HepG2 (cell line): ENCODE results near the gene CDH13. TPM values are rescaled to one million over a fixed set of nuclear protein-coding genes. Genes with fewer than 3 reads are reported as not detected.

Experiments
- ATAC-seq: fragments of 200-7000 bp; cut with Tn5 transposase; 3 replicates; pipeline ENCODE4 v1.9.1; 2020; ENCODE audit warnings: mild to moderate bottlenecking, moderate library complexity
- BruUV-seq: library from RNA; stranded (reverse); fragments of 400-500 nt; replicated peaks from 2 replicates; lab custom pipeline; 2021; lab: Mats Ljungman, UMichigan
- CTCF ChIA-PET: fragments of 300-600 bp; formaldehyde crosslinking; extraction: SDS; loops from one replicate; lab custom pipeline; 2021; ENCODE audit warnings: low total read pairs, inconsistent platforms, low intra/inter-chr PET ratio; lab: Yijun Ruan, JAX
- POLR2A ChIA-PET: fragments of 350-600 bp; sonication (Branson Sonifier 250); formaldehyde crosslinking; loops from one replicate; lab custom pipeline; 2020; ENCODE audit warnings: antibody characterized with exemption, inconsistent platforms; lab: Yijun Ruan, JAX
- DNase-seq: peaks from one replicate; pipeline ENCODE4 v3.0.0-alpha.2; 2015; ENCODE audit warnings: low spot score
- FAIRE-seq: peaks from 3 replicates; lab custom pipeline; 2011; peaks lifted over from hg19 to GRCh38; lab: Jason Lieb, UNC
- H2AFZ ChIP-seq: one replicate; pipeline ENCODE4 v1.6.1; 2011; ENCODE audit warnings: low read length, inconsistent platforms
- H3K27ac ChIP-seq: fragments of 300-600 bp; 3 replicates; pipeline ENCODE4 v1.8.0; 2011; ENCODE audit warnings: mixed run types, mild to moderate bottlenecking, mixed read lengths, low read length, inconsistent platforms; ENCODE audit not compliant: insufficient read depth; ENCODE audit errors: extremely low read length
- H3K27me3 ChIP-seq, 2 experiments: fragments of 200-600 bp in 1 of 2; 2 replicates in 1 of 2; 3 replicates in 1 of 2; pipeline versions ENCODE4 v1.6.0 to v1.8.0; 2011; ENCODE audit warnings: low read length in 2 of 2, mild to moderate bottlenecking in 2 of 2, moderate library complexity in 2 of 2, inconsistent platforms in 1 of 2; ENCODE audit not compliant: insufficient read depth in 2 of 2, control insufficient read depth in 1 of 2
- H3K36me3 ChIP-seq, 2 experiments: fragments of 200-600 bp in 1 of 2; replicated peaks in 1 of 2; 2 replicates in 1 of 2; 3 replicates in 1 of 2; pipeline versions ENCODE4 v1.5.1 to v1.8.0; 2011; ENCODE audit warnings: low read length in 2 of 2, inconsistent platforms in 1 of 2; ENCODE audit not compliant: insufficient read depth in 2 of 2, control insufficient read depth in 1 of 2
- H3K4me1 ChIP-seq: 2 replicates; pipeline ENCODE4 v1.5.1; 2012; ENCODE audit warnings: low read length, inconsistent platforms; ENCODE audit not compliant: insufficient read depth
- H3K4me2 ChIP-seq: 2 replicates; pipeline ENCODE4 v1.6.0; 2011; ENCODE audit warnings: low read depth, low read length, inconsistent platforms
- H3K4me3 ChIP-seq, 3 experiments: fragments of 200-600 bp in 1 of 3; sonication (generic), shearing (Covaris generic) in 1 of 3; replicated peaks in 1 of 3; 2 replicates each; pipeline ENCODE4 v1.5.1; 2011 to 2016; ENCODE audit warnings: low read length in 3 of 3, inconsistent platforms in 2 of 3, low read depth in 2 of 3, mild to moderate bottlenecking in 2 of 3, control low read depth in 1 of 3, mixed read lengths in 1 of 3; ENCODE audit not compliant: insufficient read depth in 1 of 3
- H3K79me2 ChIP-seq: one replicate; pipeline ENCODE4 v1.6.1; 2011; ENCODE audit warnings: low read length, inconsistent platforms; ENCODE audit not compliant: insufficient read depth
- H3K9ac ChIP-seq: 2 replicates; pipeline ENCODE4 v1.6.0; 2011; ENCODE audit warnings: mild to moderate bottlenecking, low read depth, low read length, inconsistent platforms; ENCODE audit not compliant: insufficient read depth
- H3K9me3 ChIP-seq: 2 replicates; pipeline ENCODE4 v1.5.1; 2012; ENCODE audit warnings: mild to moderate bottlenecking, low read length
- H4K20me1 ChIP-seq: 2 replicates; pipeline ENCODE4 v1.6.0; 2011; ENCODE audit warnings: inconsistent platforms, mild to moderate bottlenecking, low read length, moderate library complexity; ENCODE audit not compliant: insufficient read depth
- CHD2 ChIP-seq: IDR thresholded peaks from 2 replicates; pipeline ENCODE4 v1.6.1; 2011; ENCODE audit warnings: low read depth, low read length, improper control_type of control experiment
- FUBP1 ChIP-seq: sonication (generic); formaldehyde crosslinking; IDR thresholded peaks from 2 replicates; pipeline ENCODE4 v1.5.1; 2020; ENCODE audit warnings: missing genetic modification reagents, mild to moderate bottlenecking, borderline replicate concordance
- JUND ChIP-seq: sonication (generic); formaldehyde crosslinking; IDR thresholded peaks from 2 replicates; pipeline ENCODE4 v1.8.0; 2022; ENCODE audit warnings: mild to moderate bottlenecking, missing genetic modification reagents
- PRDM4 ChIP-seq: sonication (generic); formaldehyde crosslinking; IDR thresholded peaks from 2 replicates; pipeline ENCODE4 v1.9.0; 2021; ENCODE audit warnings: missing genetic modification reagents, borderline replicate concordance
- RORA ChIP-seq: sonication (generic); formaldehyde crosslinking; IDR thresholded peaks from 2 replicates; pipeline ENCODE4 v1.5.0; 2020; ENCODE audit warnings: mild to moderate bottlenecking, missing genetic modification reagents, moderate library complexity
- SIN3B ChIP-seq: fragments of 150-350 bp; IDR thresholded peaks from 2 replicates; pipeline ENCODE4 v1.6.1; 2014; ENCODE audit warnings: low read length
- SRY ChIP-seq: sonication (generic); formaldehyde crosslinking; IDR thresholded peaks from 2 replicates; pipeline ENCODE4 v1.8.0; 2022; ENCODE audit warnings: mild to moderate bottlenecking, missing genetic modification reagents
- TRIM24 ChIP-seq: sonication (generic); formaldehyde crosslinking; IDR thresholded peaks from 2 replicates; pipeline ENCODE4 v1.8.0; 2022; ENCODE audit warnings: mild to moderate bottlenecking, missing genetic modification reagents
- ZBTB14 ChIP-seq: sonication (generic); formaldehyde crosslinking; IDR thresholded peaks from 2 replicates; pipeline ENCODE4 v1.4.0; 2020; ENCODE audit warnings: missing genetic modification reagents
- WGBS: methylation state at CpG from one replicate; pipeline ENCODE4 v1.1.6; 2017; ENCODE audit warnings: low lambda C conversion rate; 5-methylcytosine and 5-hydroxymethylcytosine counted together
- in situ Hi-C: cut with HindIII; loops from 2 replicates; pipeline ENCODE4 v1.10.0; 2017; ENCODE audit warnings: low pct_unique_long_range_greater_than_20kb; ENCODE audit not compliant: extremely low pct_ligation_motif_present
- intact Hi-C: fragments of 100-400 bp; cut with micrococcal nuclease; formaldehyde crosslinking; loops from one replicate; pipeline ENCODE4 v1.10.0; 2022; ENCODE audit not compliant: unreplicated experiment
- polyA plus RNA-seq, 8 experiments: library from polyadenylated mRNA; depleted of rRNA in 3 of 8; stranded (reverse) in 7 of 8; unstranded in 1 of 8; fragments of >200 nt; fragmentation: Illumina TruSeq in 4 of 8; extraction: Trizol in 4 of 8; gene quantifications; 2 replicates each; pipeline versions ENCODE4 v1.2.1 to v1.2.3, GENCODE V29; 2011 to 2016; ENCODE audit warnings: low read depth in 4 of 8, missing spikeins in 1 of 8, mixed read lengths in 1 of 8; ENCODE audit not compliant: insufficient read depth in 1 of 8
- total RNA-seq, 5 experiments: library from RNA; depleted of rRNA; stranded (reverse); fragments of >200 nt; fragmentation: Illumina TruSeq; extraction: Trizol; gene quantifications; 2 replicates each; pipeline ENCODE4 v1.2.3, GENCODE V29; 2016; ENCODE audit warnings: low read depth in 1 of 5

The CDH13 gene
- total and polyA plus RNA-seq, 2 of the 13 experiments (the other 11 are each of a cell fraction or from before 2014, with no cell fraction given): not detected

- H4K20me1 ChIP-seq: no peaks in the 10 kb centered on the region
- in situ Hi-C loops (no loop called here), intact Hi-C loops (no loop called here)
- FAIRE-seq: no peak
- H2AFZ ChIP-seq: no peak overlapping the region
- POLR2A ChIA-PET: no interaction called here
- H3K79me2 ChIP-seq: no peaks in the 10 kb centered on the region
- H3K9ac ChIP-seq: no peak overlapping the region
- ATAC-seq: no peak
- no peaks in the 10 kb centered on the region for H3K36me3 ChIP-seq
- H3K27ac ChIP-seq: no peak overlapping the region
- BruUV-seq: no TSS peak
- no peaks in the 10 kb centered on the region for H3K27me3 ChIP-seq
- TF ChIP-seq ZBTB14 (no peak), RORA (CRISPR knock-in tag) (no peak), TRIM24 (CRISPR knock-in tag) (no peak), JUND (CRISPR knock-in tag) (no peak), CHD2 (no peak), SRY (no peak), FUBP1 (CRISPR knock-in tag) (no peak), SIN3B (no peak), PRDM4 (CRISPR knock-in tag) (no peak)
- no peak overlapping the region for H3K4me3 ChIP-seq
- 2% methylated on average over 3 of the region's 3 CpGs for WGBS
- CTCF ChIA-PET: no interaction called here
- H3K9me3 ChIP-seq: peaks cover 32% of the 10 kb centered on the region
- DNase-seq: no peak
- H3K4me1 ChIP-seq: no peaks in the 10 kb centered on the region
- H3K4me2 ChIP-seq: no peak overlapping the region
Measured at GRCh38 chr16:82955741-82956348, 329.1 kb downstream of the CDH13 start.
